Non-pigmented ciliary epithelial cell (primary cell): Measurements from ENCODE around the gene MYO9B.

Source experiments
- DNase-seq: peaks from one replicate; pipeline ENCODE4 v3.0.0-alpha.2; 2010; ENCODE audit warnings: low read depth

Gene MYO9B

GRCh38 chr19:17215127-17215971, 139.8 kb downstream of the MYO9B start, which contains the start of gene USE1:
USE1 (plus strand) TSS chr19:17215357; CDS start chr19:17215406, 49 bp downstream.
- no peak for DNase-seq

- no peak for DNase-seq
Measured at GRCh38 chr19:17216058-17216670, 140.6 kb downstream of the MYO9B start.

- DNase-seq: no peak
Measured at GRCh38 chr19:17219286-17219685, 143.7 kb downstream of the MYO9B start.

GRCh38 chr19:17220207-17220758, 144.7 kb downstream of the MYO9B start:
- DNase-seq: no peak

- no peak for DNase-seq
Measured at GRCh38 chr19:17225053-17225452, 149.5 kb downstream of the MYO9B start.

- peak; percentile 81 for DNase-seq
Measured at GRCh38 chr19:17226002-17226933, 150.7 kb downstream of the MYO9B start, which contains the start of gene OCEL1. OCEL1 (plus strand) TSS chr19:17226226; CDS start chr19:17226248, 22 bp downstream.

GRCh38 chr19:17227798-17228367, 152.3 kb downstream of the MYO9B start:
- no peak for DNase-seq

GRCh38 chr19:17229890-17230289, 154.3 kb downstream of the MYO9B start:
- DNase-seq: no peak

GRCh38 chr19:17232258-17232657, 156.7 kb downstream of the MYO9B start:
- no peak for DNase-seq

GRCh38 chr19:17234911-17235299, 159.3 kb downstream of the MYO9B start:
- no peak for DNase-seq

- DNase-seq: no peak
Measured at GRCh38 chr19:17235300-17235970, 159.9 kb downstream of the MYO9B start.

GRCh38 chr19:17235971-17236777, 160.6 kb downstream of the MYO9B start:
- DNase-seq: no peak

- no peak for DNase-seq
Measured at GRCh38 chr19:17236811-17237543, 161.4 kb downstream of the MYO9B start.

GRCh38 chr19:17237747-17238706, 162.4 kb downstream of the MYO9B start:
- DNase-seq: no peak

- no peak for DNase-seq
Measured at GRCh38 chr19:17240062-17240752, 164.6 kb downstream of the MYO9B start.

GRCh38 chr19:17240826-17241399, 165.3 kb downstream of the MYO9B start:
- DNase-seq: no peak
